Karpas-422 (cell line): ENCODE measurements around the gene FAM20C. TPM values are rescaled to one million over a fixed set of nuclear protein-coding genes. Genes with fewer than 3 reads are reported as not detected.

Experiments used
- DNase-seq: peaks from one replicate; pipeline ENCODE4 v3.0.0-alpha.2; 2015
- H2AFZ ChIP-seq: fragments of 200-600 bp; sonication (generic); 2 replicates; pipeline ENCODE4 v1.6.1; 2014; ENCODE audit warnings: antibody characterized with exemption, low read length, mixed read lengths
- H3K27ac ChIP-seq: fragments of 200-600 bp; sonication (generic); 2 replicates; pipeline ENCODE4 v1.5.1; 2014; ENCODE audit warnings: mild to moderate bottlenecking, low read length, moderate library complexity
- H3K27me3 ChIP-seq: fragments of 200-600 bp; sonication (generic); 2 replicates; pipeline ENCODE4 v1.6.1; 2014; ENCODE audit warnings: low read length, mixed read lengths
- H3K36me3 ChIP-seq: fragments of 200-600 bp; sonication (generic); 2 replicates; pipeline ENCODE4 v1.6.1; 2014; ENCODE audit warnings: low read length, mixed read lengths; ENCODE audit not compliant: insufficient read depth
- H3K4me1 ChIP-seq: fragments of 200-600 bp; sonication (generic); 2 replicates; pipeline ENCODE4 v1.6.1; 2014; ENCODE audit warnings: mild to moderate bottlenecking, low read length, mixed read lengths
- H3K4me2 ChIP-seq: fragments of 200-600 bp; sonication (generic); 2 replicates; pipeline ENCODE4 v1.6.1; 2014; ENCODE audit warnings: low read length, low read depth, mild to moderate bottlenecking; ENCODE audit not compliant: poor library complexity, severe bottlenecking
- H3K4me3 ChIP-seq: fragments of 200-600 bp; sonication (generic); 2 replicates; pipeline ENCODE4 v1.5.1; 2014; ENCODE audit warnings: mild to moderate bottlenecking, antibody characterized with exemption, low read length, mixed read lengths
- H3K79me2 ChIP-seq: fragments of 200-600 bp; sonication (generic); 2 replicates; pipeline ENCODE4 v1.6.1; 2014; ENCODE audit warnings: mild to moderate bottlenecking, low read length, mixed read lengths
- H3K9ac ChIP-seq: fragments of 200-600 bp; sonication (generic); 2 replicates; pipeline ENCODE4 v1.6.0; 2014; ENCODE audit warnings: low read length
- H3K9me2 ChIP-seq: fragments of 200-600 bp; sonication (generic), shearing (Covaris generic); replicated peaks from 2 replicates; pipeline ENCODE4 v1.6.0; 2014; ENCODE audit warnings: mild to moderate bottlenecking, low read length, moderate library complexity; ENCODE audit not compliant: insufficient read depth
- H3K9me3 ChIP-seq: fragments of 300-700, 200-600 bp; sonication (generic); 2 replicates; pipeline ENCODE4 v1.6.1; 2014; ENCODE audit warnings: low read length, mixed read lengths
- H4K20me1 ChIP-seq: fragments of 200-600 bp; sonication (generic); 2 replicates; pipeline ENCODE4 v1.6.1; 2014; ENCODE audit warnings: mild to moderate bottlenecking, antibody characterized with exemption, low read length, low read depth; ENCODE audit not compliant: insufficient read depth
- total RNA-seq: library from RNA; depleted of rRNA; stranded (reverse); fragments of >200 nt; shearing (Covaris generic); gene quantifications from 2 replicates; pipeline ENCODE4 v1.2.3, GENCODE V29; 2014; ENCODE audit warnings: low replicate concordance

The FAM20C gene
- total RNA-seq, 1 experiment from 2014 or later = not detected

DNA sequence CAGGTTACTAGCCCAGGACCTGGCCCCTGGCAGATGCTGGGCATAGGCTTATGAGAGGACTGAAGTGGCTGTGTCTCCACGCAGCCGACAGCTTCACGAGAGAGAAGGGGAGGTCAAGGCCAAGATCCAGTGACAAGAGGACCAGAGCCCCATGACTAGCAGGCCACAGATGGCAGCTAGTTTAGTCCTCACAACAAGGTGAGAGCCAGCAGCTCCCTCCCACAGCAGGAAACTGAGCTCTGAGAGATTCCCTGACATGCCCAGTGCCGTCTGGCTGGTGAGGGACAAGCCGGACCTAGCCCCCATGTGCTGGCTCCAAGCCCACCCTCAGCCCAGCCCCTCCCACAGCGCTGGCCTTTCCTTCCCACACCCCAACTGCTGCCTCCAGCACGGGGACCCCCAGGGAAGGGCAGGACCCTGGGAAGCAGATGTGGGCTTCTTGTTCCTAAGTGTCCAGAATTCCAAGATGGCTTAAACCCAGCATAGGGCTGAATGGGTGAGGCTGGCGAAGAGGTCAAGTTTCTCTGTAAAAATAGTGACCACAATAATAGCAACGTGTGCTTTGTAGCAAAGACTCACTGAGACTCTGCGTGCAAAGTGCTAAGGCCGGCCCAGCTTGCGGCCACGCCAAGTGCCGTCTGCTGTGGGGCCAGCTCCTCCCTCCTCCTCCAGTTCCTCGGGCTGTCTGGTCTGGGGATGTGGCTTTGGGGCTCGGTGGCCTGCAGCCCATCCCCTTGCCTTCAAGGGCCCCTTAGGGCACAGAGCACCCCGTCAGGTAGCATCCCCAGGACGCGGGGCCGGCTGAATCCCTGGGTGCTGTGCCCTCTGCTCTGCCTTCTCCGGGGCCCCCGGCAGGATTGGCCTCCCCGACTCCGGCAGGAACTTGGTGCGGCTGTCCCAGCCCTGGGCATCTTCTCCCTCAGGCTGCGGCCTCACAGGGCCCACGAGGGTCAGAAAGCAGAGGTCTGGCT lies 7.8 kb upstream of the FAM20C start:
- Histone ChIP-seq H3K4me1 (no peaks in the 10 kb centered on the region), H3K79me2 (no peaks in the 10 kb centered on the region)

GRCh38 chr7:186516-187113 lies 5.8 kb upstream of the FAM20C start:
- no peak overlapping the region for H3K27ac ChIP-seq
- no peaks in the 10 kb centered on the region for H3K9me2 ChIP-seq
- H3K4me2 ChIP-seq = no peak overlapping the region
- H3K4me1 ChIP-seq = no peaks in the 10 kb centered on the region
- no peaks in the 10 kb centered on the region for H3K36me3 ChIP-seq
- no peaks in the 10 kb centered on the region for H3K9me3 ChIP-seq
- H3K4me3 ChIP-seq = no peak overlapping the region
- no peaks in the 10 kb centered on the region for H4K20me1 ChIP-seq
- DNase-seq = no peak
- H2AFZ ChIP-seq = no peak overlapping the region
- H3K9ac ChIP-seq = no peak overlapping the region
- no peaks in the 10 kb centered on the region for H3K27me3 ChIP-seq
- no peaks in the 10 kb centered on the region for H3K79me2 ChIP-seq

More for the DNA sequence above, 7.8 kb upstream of the FAM20C start:
- Histone ChIP-seq H3K27ac (no peak overlapping the region), H3K4me3 (no peak overlapping the region), H3K9me3 (no peaks in the 10 kb centered on the region), H2AFZ (no peak overlapping the region), H3K9ac (no peak overlapping the region), H3K4me2 (no peak overlapping the region), H4K20me1 (no peaks in the 10 kb centered on the region), H3K9me2 (no peaks in the 10 kb centered on the region), H3K36me3 (no peaks in the 10 kb centered on the region), H3K27me3 (no peaks in the 10 kb centered on the region)
- DNase-seq = no peak

GRCh38 chr7:187227-187927 lies 5.0 kb upstream of the FAM20C start:
- H3K9me3 ChIP-seq = no peaks in the 10 kb centered on the region
- H2AFZ ChIP-seq = no peak overlapping the region
- H4K20me1 ChIP-seq = no peaks in the 10 kb centered on the region
- H3K4me1 ChIP-seq = no peaks in the 10 kb centered on the region
- H3K9ac ChIP-seq = no peak overlapping the region
- H3K79me2 ChIP-seq = no peaks in the 10 kb centered on the region
- no peaks in the 10 kb centered on the region for H3K36me3 ChIP-seq
- no peak overlapping the region for H3K4me2 ChIP-seq
- no peak overlapping the region for H3K27ac ChIP-seq
- H3K27me3 ChIP-seq = no peaks in the 10 kb centered on the region
- H3K4me3 ChIP-seq = no peak overlapping the region
- no peak for DNase-seq
- H3K9me2 ChIP-seq = no peaks in the 10 kb centered on the region

DNA sequence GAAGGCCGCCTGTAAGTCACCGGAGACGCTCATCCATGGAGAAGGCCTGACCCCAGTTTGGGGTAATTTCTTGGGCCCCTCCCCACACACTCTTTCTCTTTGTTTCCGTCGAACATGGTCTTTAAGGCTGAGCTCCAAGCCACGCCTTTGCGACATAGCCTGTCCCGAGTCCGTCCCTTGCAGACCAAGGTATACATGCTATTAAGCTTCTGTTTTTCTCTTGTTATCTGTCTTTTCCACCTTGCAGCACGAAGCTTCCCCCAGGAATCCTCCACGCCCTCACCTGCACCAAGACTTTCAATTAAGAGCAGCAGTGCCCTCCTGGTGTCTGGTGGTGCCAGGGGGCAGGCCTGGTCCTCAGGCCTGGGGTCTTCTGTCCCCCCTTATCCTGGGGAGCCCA lies 4.2 kb upstream of the FAM20C start:
- no peaks in the 10 kb centered on the region for H3K9me2 ChIP-seq
- H4K20me1 ChIP-seq = no peaks in the 10 kb centered on the region

GRCh38 chr7:188727-189500 lies 3.5 kb upstream of the FAM20C start:
- DNase-seq = no peak
- no peaks in the 10 kb centered on the region for H3K9me2 ChIP-seq
- H3K27me3 ChIP-seq = no peaks in the 10 kb centered on the region
- H3K27ac ChIP-seq = no peak overlapping the region
- H2AFZ ChIP-seq = no peak overlapping the region
- H3K4me1 ChIP-seq = no peaks in the 10 kb centered on the region
- no peak overlapping the region for H3K4me2 ChIP-seq
- no peaks in the 10 kb centered on the region for H4K20me1 ChIP-seq
- no peak overlapping the region for H3K9ac ChIP-seq
- no peak overlapping the region for H3K4me3 ChIP-seq
- no peaks in the 10 kb centered on the region for H3K36me3 ChIP-seq
- H3K79me2 ChIP-seq = no peaks in the 10 kb centered on the region
- H3K9me3 ChIP-seq = no peaks in the 10 kb centered on the region

More for the DNA sequence above, 4.2 kb upstream of the FAM20C start:
- Histone ChIP-seq H3K9me3 (no peaks in the 10 kb centered on the region), H3K36me3 (no peaks in the 10 kb centered on the region), H3K9ac (no peak overlapping the region), H3K27me3 (no peaks in the 10 kb centered on the region), H3K4me3 (no peak overlapping the region), H3K4me1 (no peaks in the 10 kb centered on the region), H2AFZ (no peak overlapping the region), H3K4me2 (no peak overlapping the region), H3K79me2 (no peaks in the 10 kb centered on the region), H3K27ac (no peak overlapping the region)
- no peak for DNase-seq

DNA sequence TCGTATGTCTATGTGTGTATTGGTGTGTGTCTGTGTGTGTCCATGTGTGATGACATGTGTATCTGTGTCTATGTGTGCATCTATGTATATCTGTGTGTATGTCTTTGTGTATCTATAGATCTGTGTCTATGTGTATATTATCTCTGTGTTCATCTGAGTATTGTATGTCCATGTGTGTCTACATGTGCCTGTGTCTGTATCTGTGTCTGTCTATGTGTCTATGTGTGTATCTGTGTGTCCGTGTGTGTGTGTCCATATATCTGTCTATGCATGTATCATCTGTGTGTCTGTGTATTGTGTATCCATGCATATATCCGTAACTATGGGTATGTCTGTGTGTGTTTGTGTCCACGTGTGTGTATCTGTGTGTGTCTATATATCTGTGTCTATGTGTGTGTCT lies 2.7 kb upstream of the FAM20C start:
- H3K9ac ChIP-seq = no peak overlapping the region
- no peaks in the 10 kb centered on the region for H3K9me2 ChIP-seq
- no peaks in the 10 kb centered on the region for H3K36me3 ChIP-seq
- H3K4me1 ChIP-seq = no peaks in the 10 kb centered on the region
- no peaks in the 10 kb centered on the region for H3K27me3 ChIP-seq
- no peak overlapping the region for H2AFZ ChIP-seq
- no peaks in the 10 kb centered on the region for H4K20me1 ChIP-seq
- no peaks in the 10 kb centered on the region for H3K9me3 ChIP-seq
- no peak for DNase-seq
- H3K4me3 ChIP-seq = no peak overlapping the region
- H3K4me2 ChIP-seq = no peak overlapping the region
- no peak overlapping the region for H3K27ac ChIP-seq
- H3K79me2 ChIP-seq = no peaks in the 10 kb centered on the region

DNA sequence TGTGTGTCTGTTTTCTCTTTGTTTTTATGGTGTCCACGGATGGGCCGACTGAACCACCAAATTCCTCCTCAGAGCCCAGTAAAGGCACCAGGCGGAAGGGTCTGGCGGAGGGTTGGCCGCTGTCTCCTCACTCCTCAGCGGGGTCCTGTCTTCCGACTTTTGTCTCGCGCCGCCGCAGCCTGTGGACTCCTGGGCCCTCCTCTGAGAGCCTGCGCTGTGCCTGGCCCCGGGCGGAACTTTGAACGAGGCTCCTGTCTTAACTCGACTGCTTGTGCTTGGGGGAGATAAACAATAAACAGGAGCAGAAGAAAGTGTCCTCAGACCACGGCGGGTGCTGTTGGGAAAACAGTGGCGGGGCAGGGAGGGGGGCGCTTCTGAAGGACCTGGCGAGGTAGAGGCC lies 2.2 kb upstream of the FAM20C start:
- no peaks in the 10 kb centered on the region for H3K36me3 ChIP-seq
- H3K9ac ChIP-seq = no peak overlapping the region
- no peak overlapping the region for H3K4me3 ChIP-seq
- no peaks in the 10 kb centered on the region for H3K27me3 ChIP-seq
- no peak overlapping the region for H3K27ac ChIP-seq
- H3K79me2 ChIP-seq = no peaks in the 10 kb centered on the region
- H3K9me2 ChIP-seq = no peaks in the 10 kb centered on the region
- H3K4me1 ChIP-seq = no peaks in the 10 kb centered on the region
- DNase-seq = no peak
- no peaks in the 10 kb centered on the region for H3K9me3 ChIP-seq
- no peak overlapping the region for H3K4me2 ChIP-seq
- no peak overlapping the region for H2AFZ ChIP-seq
- no peaks in the 10 kb centered on the region for H4K20me1 ChIP-seq
